Measurements from ENCODE around the gene RAB7B. TPM values are rescaled to one million over a fixed set of nuclear protein-coding genes. Genes with fewer than 3 reads are reported as not detected.

The RAB7B gene
- total RNA-seq, 1 donor from 2014 or later, result 6.6 TPM

DNA sequence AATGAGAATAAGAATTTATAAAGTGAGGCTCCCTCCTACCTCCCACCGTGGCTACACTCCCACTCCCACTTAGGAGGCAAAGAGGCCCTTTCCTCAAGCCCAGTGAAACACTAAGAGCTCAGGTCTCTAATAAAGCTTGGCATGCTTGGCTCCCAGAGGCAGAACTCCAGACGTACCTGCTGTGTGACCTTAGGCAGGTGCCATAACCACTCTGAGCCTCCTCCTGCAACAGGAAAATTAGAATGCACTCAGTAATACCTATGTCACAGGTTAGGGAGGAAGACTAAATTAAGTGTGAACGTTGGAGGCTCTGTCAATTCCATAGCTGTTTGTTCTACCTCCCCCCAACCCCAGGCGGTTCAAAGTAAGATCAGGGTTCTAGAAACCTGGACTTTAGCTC lies 43.4 kb downstream of the RAB7B start:
- no peak overlapping the region for H3K4me3 Mint-ChIP-seq (ENCODE audit: unreplicated experiment)
- TF ChIP-seq EZH2 (IDR thresholded peaks at IDR 0.05; ENCODE audit: insufficient read depth, low read length), result no peak
- TF ChIP-seq, protein P1, sequence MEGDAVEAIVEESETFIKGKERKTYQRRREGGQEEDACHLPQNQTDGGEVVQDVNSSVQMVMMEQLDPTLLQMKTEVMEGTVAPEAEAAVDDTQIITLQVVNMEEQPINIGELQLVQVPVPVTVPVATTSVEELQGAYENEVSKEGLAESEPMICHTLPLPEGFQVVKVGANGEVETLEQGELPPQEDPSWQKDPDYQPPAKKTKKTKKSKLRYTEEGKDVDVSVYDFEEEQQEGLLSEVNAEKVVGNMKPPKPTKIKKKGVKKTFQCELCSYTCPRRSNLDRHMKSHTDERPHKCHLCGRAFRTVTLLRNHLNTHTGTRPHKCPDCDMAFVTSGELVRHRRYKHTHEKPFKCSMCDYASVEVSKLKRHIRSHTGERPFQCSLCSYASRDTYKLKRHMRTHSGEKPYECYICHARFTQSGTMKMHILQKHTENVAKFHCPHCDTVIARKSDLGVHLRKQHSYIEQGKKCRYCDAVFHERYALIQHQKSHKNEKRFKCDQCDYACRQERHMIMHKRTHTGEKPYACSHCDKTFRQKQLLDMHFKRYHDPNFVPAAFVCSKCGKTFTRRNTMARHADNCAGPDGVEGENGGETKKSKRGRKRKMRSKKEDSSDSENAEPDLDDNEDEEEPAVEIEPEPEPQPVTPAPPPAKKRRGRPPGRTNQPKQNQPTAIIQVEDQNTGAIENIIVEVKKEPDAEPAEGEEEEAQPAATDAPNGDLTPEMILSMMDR (IDR thresholded peaks at IDR 0.05; ENCODE audit: insufficient read depth, low read depth, low read length), result no peak
- no peak overlapping the region for H3K4me3 ChIP-seq (ENCODE audit: insufficient read depth, low read depth, low read length)
- H3K27ac Mint-ChIP-seq (ENCODE audit: unreplicated experiment), result no peak overlapping the region
- H3K9ac ChIP-seq (ENCODE audit: low read length), result no peak overlapping the region
- H4K20me1 ChIP-seq (ENCODE audit: insufficient read depth, low read length), result no peaks in the 10 kb centered on the region
- H2AFZ ChIP-seq (ENCODE audit: low read depth, low read length), result no peak overlapping the region
- no peak overlapping the region for H3K4me2 ChIP-seq (ENCODE audit: low read length)
- peaks cover 77% of the 10 kb centered on the region for H3K27me3 Mint-ChIP-seq (ENCODE audit: low read depth, unreplicated experiment)
- no peaks in the 10 kb centered on the region for H3K9me3 ChIP-seq (ENCODE audit: insufficient read depth, low read depth, low read length)
- H3K9me3 Mint-ChIP-seq (ENCODE audit: unreplicated experiment), result peaks cover 5% of the 10 kb centered on the region
- H3K4me1 ChIP-seq (ENCODE audit: insufficient read depth, low read length), result peaks cover 27% of the 10 kb centered on the region
- H3K36me3 Mint-ChIP-seq (ENCODE audit: low read depth, unreplicated experiment), result no peaks in the 10 kb centered on the region
- H3K36me3 ChIP-seq (ENCODE audit: insufficient read depth, low read length), result no peaks in the 10 kb centered on the region
- peaks cover 15% of the 10 kb centered on the region for H3K27me3 ChIP-seq (ENCODE audit: insufficient read depth, low read length)
- no peak overlapping the region for H3K27ac ChIP-seq (ENCODE audit: low read depth, low read length)
- FAIRE-seq, result no peak
- peaks cover 2% of the 10 kb centered on the region for H3K4me1 Mint-ChIP-seq (ENCODE audit: low read depth, unreplicated experiment)
- no peaks in the 10 kb centered on the region for H3K79me2 ChIP-seq (ENCODE audit: insufficient read depth, low read length)
- no peak for DNase-seq (ENCODE audit: low read depth)

DNA sequence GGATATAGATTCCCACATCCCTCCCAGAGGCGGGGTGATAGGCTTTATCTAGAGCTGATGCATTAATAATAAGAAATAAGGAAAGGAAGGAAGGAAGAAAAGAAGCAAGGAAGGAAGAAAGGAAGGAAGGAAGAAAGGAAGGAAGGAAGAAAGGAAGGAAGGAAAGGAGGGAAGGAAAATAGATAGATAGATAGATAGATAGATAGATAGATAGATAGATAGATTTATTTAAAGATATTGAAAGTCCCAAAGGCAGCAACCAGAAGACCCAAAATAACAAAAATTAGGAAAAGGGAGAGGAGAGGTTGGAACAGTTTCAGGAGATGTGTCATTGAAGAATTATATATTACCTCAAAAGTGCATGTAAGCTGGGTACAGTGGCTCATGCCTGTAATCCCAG lies 47.7 kb downstream of the RAB7B start:
- Mint-ChIP-seq H3K4me3 (ENCODE audit: unreplicated experiment) (no peak overlapping the region), H3K9me3 (ENCODE audit: unreplicated experiment) (peaks cover 3% of the 10 kb centered on the region), H3K4me1 (ENCODE audit: low read depth, unreplicated experiment) (no peaks in the 10 kb centered on the region), H3K27me3 (ENCODE audit: low read depth, unreplicated experiment) (peaks cover 70% of the 10 kb centered on the region), H3K36me3 (ENCODE audit: low read depth, unreplicated experiment) (peaks cover 3% of the 10 kb centered on the region), H3K27ac (ENCODE audit: unreplicated experiment) (no peak overlapping the region)
- no peak overlapping the region for H3K4me2 ChIP-seq (ENCODE audit: low read length)
- no peak overlapping the region for H2AFZ ChIP-seq (ENCODE audit: low read depth, low read length)
- H3K36me3 ChIP-seq (ENCODE audit: insufficient read depth, low read length), result no peaks in the 10 kb centered on the region
- no peaks in the 10 kb centered on the region for H3K9me3 ChIP-seq (ENCODE audit: insufficient read depth, low read depth, low read length)
- H3K79me2 ChIP-seq (ENCODE audit: insufficient read depth, low read length), result no peaks in the 10 kb centered on the region
- TF ChIP-seq, protein P1 (IDR thresholded peaks at IDR 0.05; ENCODE audit: insufficient read depth, low read depth, low read length), result no peak
- TF ChIP-seq EZH2 (IDR thresholded peaks at IDR 0.05; ENCODE audit: insufficient read depth, low read length), result no peak
- no peak overlapping the region for H3K27ac ChIP-seq (ENCODE audit: low read depth, low read length)
- H4K20me1 ChIP-seq (ENCODE audit: insufficient read depth, low read length), result no peaks in the 10 kb centered on the region
- DNase-seq (ENCODE audit: low read depth) (no peak), FAIRE-seq (no peak)
- H3K4me1 ChIP-seq (ENCODE audit: insufficient read depth, low read length), result peaks cover 8% of the 10 kb centered on the region
- H3K4me3 ChIP-seq (ENCODE audit: insufficient read depth, low read depth, low read length), result no peak overlapping the region
- peaks cover 24% of the 10 kb centered on the region for H3K27me3 ChIP-seq (ENCODE audit: insufficient read depth, low read length)
- H3K9ac ChIP-seq (ENCODE audit: low read length), result no peak overlapping the region

DNA sequence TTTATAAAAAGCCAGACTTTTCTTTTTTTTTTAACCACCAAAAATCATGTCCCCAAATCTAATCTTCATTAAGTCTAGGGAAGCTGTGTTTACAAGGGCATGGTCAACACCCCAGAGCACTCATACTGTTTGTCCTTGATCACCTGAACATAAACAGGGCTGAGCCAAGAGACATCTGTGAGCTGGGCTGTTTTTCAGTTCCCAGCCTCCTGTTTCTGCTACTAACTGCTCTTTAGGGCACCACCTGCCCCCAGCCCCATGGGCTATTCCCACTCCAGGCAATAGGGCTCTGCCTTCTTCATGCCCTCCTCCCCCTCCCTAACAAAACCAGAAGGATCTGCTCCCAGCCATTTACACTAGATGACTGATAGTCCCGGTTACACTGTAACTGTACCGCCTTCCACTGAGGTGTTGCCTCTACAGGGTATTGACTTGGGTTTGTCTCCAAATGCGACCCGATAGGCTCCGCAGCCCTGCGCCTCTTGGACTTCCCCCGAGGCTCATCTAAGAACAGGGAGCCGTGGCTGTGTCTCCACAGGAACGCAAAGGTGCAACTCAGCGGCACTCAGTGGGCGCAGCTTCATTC lies 48.3 kb downstream of the RAB7B start:
- Histone ChIP-seq H3K4me2 (ENCODE audit: low read length) (no peak overlapping the region), H3K27ac (ENCODE audit: low read depth, low read length) (no peak overlapping the region), H3K27me3 (ENCODE audit: insufficient read depth, low read length) (peaks cover 22% of the 10 kb centered on the region), H3K36me3 (ENCODE audit: insufficient read depth, low read length) (no peaks in the 10 kb centered on the region), H2AFZ (ENCODE audit: low read depth, low read length) (no peak overlapping the region), H3K9me3 (ENCODE audit: insufficient read depth, low read depth, low read length) (no peaks in the 10 kb centered on the region), H3K4me1 (ENCODE audit: insufficient read depth, low read length) (peaks cover 13% of the 10 kb centered on the region), H3K79me2 (ENCODE audit: insufficient read depth, low read length) (no peaks in the 10 kb centered on the region), H4K20me1 (ENCODE audit: insufficient read depth, low read length) (no peaks in the 10 kb centered on the region), H3K9ac (ENCODE audit: low read length) (no peak overlapping the region), H3K4me3 (ENCODE audit: insufficient read depth, low read depth, low read length) (no peak overlapping the region)
- DNase-seq (ENCODE audit: low read depth) (no peak), FAIRE-seq (no peak)
- H3K27me3 Mint-ChIP-seq (ENCODE audit: low read depth, unreplicated experiment), result peaks cover 65% of the 10 kb centered on the region
- peaks cover 2% of the 10 kb centered on the region for H3K9me3 Mint-ChIP-seq (ENCODE audit: unreplicated experiment)
- peak overlapping the region; percentile 70 for H3K27ac Mint-ChIP-seq (ENCODE audit: unreplicated experiment)
- H3K36me3 Mint-ChIP-seq (ENCODE audit: low read depth, unreplicated experiment), result peaks cover 3% of the 10 kb centered on the region
- no peak overlapping the region for H3K4me3 Mint-ChIP-seq (ENCODE audit: unreplicated experiment)
- no peaks in the 10 kb centered on the region for H3K4me1 Mint-ChIP-seq (ENCODE audit: low read depth, unreplicated experiment)
- TF ChIP-seq, protein P1 (IDR thresholded peaks at IDR 0.05; ENCODE audit: insufficient read depth, low read depth, low read length), result no peak
- no peak for TF ChIP-seq EZH2 (IDR thresholded peaks at IDR 0.05; ENCODE audit: insufficient read depth, low read length)

Measured in astrocyte (in vitro differentiated cells and primary cell).